ENCODE measurements around the gene PPM1H.

PPM1H gene

GRCh38 chr12:62640910-62641448 is 294.0 kb downstream of the PPM1H start:
- DNase-seq = peak; percentile 55

- DNase-seq = no peak
Measured at GRCh38 chr12:62637679-62638078, 297.3 kb downstream of the PPM1H start.

- DNase-seq = no peak
Measured at GRCh38 chr12:62635649-62636048, 299.3 kb downstream of the PPM1H start.

- DNase-seq = peak; percentile 17
Measured at GRCh38 chr12:62632411-62632918, 302.5 kb downstream of the PPM1H start.

- peak; percentile 12 for DNase-seq
Measured at GRCh38 chr12:62631471-62632410, 303.2 kb downstream of the PPM1H start.

- DNase-seq = no peak
Measured at GRCh38 chr12:62629971-62630739, 304.8 kb downstream of the PPM1H start.

- no peak for DNase-seq
Measured at GRCh38 chr12:62629413-62629812, 305.5 kb downstream of the PPM1H start.

GRCh38 chr12:62627181-62627580 is 307.8 kb downstream of the PPM1H start:
- no peak for DNase-seq

GRCh38 chr12:62625228-62625627 is 309.7 kb downstream of the PPM1H start:
- DNase-seq = no peak

- DNase-seq = no peak
Measured at GRCh38 chr12:62622177-62622576, 312.8 kb downstream of the PPM1H start.

- DNase-seq = no peak
Measured at GRCh38 chr12:62621101-62621638, 313.8 kb downstream of the PPM1H start.

GRCh38 chr12:62618930-62619329 is 316.0 kb downstream of the PPM1H start:
- DNase-seq = no peak

- DNase-seq = no peak
Measured at GRCh38 chr12:62618319-62618718, 316.6 kb downstream of the PPM1H start.

GRCh38 chr12:62613081-62613480 is 321.9 kb downstream of the PPM1H start:
- DNase-seq = no peak

- no peak for DNase-seq
Measured at GRCh38 chr12:62606654-62607053, 328.3 kb downstream of the PPM1H start.

- DNase-seq = no peak
Measured at GRCh38 chr12:62605981-62606380, 329.0 kb downstream of the PPM1H start.

GRCh38 chr12:62604871-62605270 is 330.1 kb downstream of the PPM1H start:
- DNase-seq = no peak

GRCh38 chr12:62604373-62604772 is 330.6 kb downstream of the PPM1H start:
- DNase-seq = no peak

GRCh38 chr12:62603811-62604098 is 331.2 kb downstream of the PPM1H start:
- DNase-seq = no peak

GRCh38 chr12:62603061-62603810 is 331.7 kb downstream of the PPM1H start:
- peak; percentile 83 for DNase-seq

- DNase-seq = peak; percentile 89
Measured at GRCh38 chr12:62602255-62603060, 332.5 kb downstream of the PPM1H start.

GRCh38 chr12:62601765-62602164 is 333.2 kb downstream of the PPM1H start:
- DNase-seq = no peak
